Endothelial cell of umbilical vein (primary cell): Measurements from ENCODE around the gene ISX. TPM values are rescaled to one million over a fixed set of nuclear protein-coding genes. Genes with fewer than 3 reads are reported as not detected.

Experiments
- BruUV-seq: library from RNA; stranded (reverse); fragments of 400-500 nt; replicated peaks from 2 replicates; lab custom pipeline; 2021; lab: Mats Ljungman, UMichigan
- CTCF ChIA-PET: fragments of 300-600, 350-600 bp; sonication (Branson Sonifier 250); formaldehyde crosslinking; loops from one replicate; lab custom pipeline; 2021; ENCODE audit warnings: antibody characterized with exemption, inconsistent platforms; lab: Charles Lee
- POLR2A ChIA-PET: fragments of 300-600, 350-600 bp; sonication (Branson Sonifier 250); formaldehyde crosslinking; loops from one replicate; lab custom pipeline; 2021; ENCODE audit warnings: antibody characterized with exemption, inconsistent platforms; lab: Charles Lee
- DNase-seq: peaks from one replicate; pipeline ENCODE4 v3.0.0-alpha.2; 2011; ENCODE audit warnings: low read depth, low spot score
- FAIRE-seq: peaks from 2 replicates; lab custom pipeline; 2011; peaks lifted over from hg19 to GRCh38; lab: Jason Lieb, UNC
- H2AFZ ChIP-seq: 2 replicates; pipeline ENCODE4 v1.6.0; 2012; ENCODE audit warnings: low read depth, low read length, control low read depth, inconsistent platforms
- H3K27ac ChIP-seq: 2 replicates; pipeline ENCODE4 v1.5.1; 2011; ENCODE audit warnings: low read depth, mild to moderate bottlenecking, control low read depth, low read length, moderate library complexity; ENCODE audit not compliant: insufficient read depth
- H3K27me3 ChIP-seq, 2 experiments: 2 replicates each; pipeline versions ENCODE4 v1.6.0 to v1.6.1; 2011; ENCODE audit warnings: low read length in 2 of 2, mixed read lengths in 1 of 2; ENCODE audit not compliant: control insufficient read depth in 2 of 2, insufficient read depth in 2 of 2
- H3K36me3 ChIP-seq, 2 experiments: 2 replicates in 1 of 2; 3 replicates in 1 of 2; pipeline ENCODE4 v1.5.1; 2011; ENCODE audit warnings: low read length in 2 of 2, mild to moderate bottlenecking in 1 of 2, moderate library complexity in 1 of 2; ENCODE audit not compliant: control insufficient read depth in 2 of 2, insufficient read depth in 2 of 2; ENCODE audit errors: extremely low read depth in 1 of 2
- H3K4me1 ChIP-seq: 3 replicates; pipeline ENCODE4 v1.5.1; 2011; ENCODE audit warnings: mild to moderate bottlenecking, low read length; ENCODE audit not compliant: control insufficient read depth, insufficient read depth; ENCODE audit errors: extremely low read depth
- H3K4me2 ChIP-seq: 2 replicates; pipeline ENCODE4 v1.6.1; 2011; ENCODE audit warnings: low read length, control low read depth, mixed read lengths; ENCODE audit not compliant: insufficient read depth
- H3K4me3 ChIP-seq, 3 experiments: fragments of 200-600 bp in 1 of 3; sonication (generic), shearing (Covaris generic) in 1 of 3; replicated peaks in 1 of 3; 2 replicates each; pipeline ENCODE4 v1.5.1; 2011 to 2016; ENCODE audit warnings: control low read depth in 3 of 3, low read length in 3 of 3, mild to moderate bottlenecking in 2 of 3, inconsistent platforms in 1 of 3, low read depth in 1 of 3, moderate library complexity in 1 of 3; ENCODE audit not compliant: insufficient read depth in 1 of 3
- H3K79me2 ChIP-seq: 2 replicates; pipeline ENCODE4 v1.6.0; 2012; ENCODE audit warnings: low read length, inconsistent platforms; ENCODE audit not compliant: control insufficient read depth, insufficient read depth
- H3K9ac ChIP-seq: replicated peaks from 2 replicates; pipeline ENCODE3; 2011; ENCODE audit warnings: low read length, control low read depth; ENCODE audit not compliant: insufficient read depth; ENCODE audit errors: extremely low read depth
- H3K9me1 ChIP-seq: replicated peaks from 3 replicates; pipeline ENCODE4 v1.6.0; 2011; ENCODE audit warnings: mild to moderate bottlenecking, low read length; ENCODE audit not compliant: control insufficient read depth, insufficient read depth; ENCODE audit errors: extremely low read depth
- H3K9me3 ChIP-seq: replicated peaks from 2 replicates; pipeline ENCODE4 v1.5.1; 2012; ENCODE audit warnings: low read length, inconsistent platforms; ENCODE audit not compliant: control insufficient read depth, insufficient read depth
- H4K20me1 ChIP-seq: replicated peaks from 2 replicates; pipeline ENCODE3; 2011; ENCODE audit warnings: mild to moderate bottlenecking, low read length; ENCODE audit not compliant: control insufficient read depth, insufficient read depth; ENCODE audit errors: extremely low read depth
- EZH2 ChIP-seq: IDR thresholded peaks from 2 replicates; pipeline ENCODE4 v1.6.1; 2012; ENCODE audit warnings: borderline replicate concordance, low read depth, mild to moderate bottlenecking, moderate library complexity, low read length, inconsistent platforms; ENCODE audit not compliant: severe bottlenecking
- FOS ChIP-seq: IDR thresholded peaks from 2 replicates; pipeline ENCODE4 v1.6.1; 2011; ENCODE audit warnings: mild to moderate bottlenecking, low read length, moderate library complexity, borderline replicate concordance; ENCODE audit not compliant: insufficient read depth
- GATA2 ChIP-seq: IDR thresholded peaks from 2 replicates; pipeline ENCODE4 v1.7.0; 2011; ENCODE audit warnings: low read depth, mild to moderate bottlenecking, moderate library complexity, mixed read lengths, low read length; ENCODE audit not compliant: insufficient read length, insufficient read depth
- JUN ChIP-seq: IDR thresholded peaks from 2 replicates; pipeline ENCODE4 v1.6.1; 2011; ENCODE audit warnings: borderline replicate concordance, low read depth; ENCODE audit not compliant: insufficient read length, insufficient read depth
- MYC ChIP-seq: IDR thresholded peaks from one replicate; pipeline ENCODE4 v1.6.1; 2011; ENCODE audit warnings: mild to moderate bottlenecking, low read depth, low read length
- POLR2A ChIP-seq: IDR thresholded peaks from 2 replicates; pipeline ENCODE4 v1.6.1; 2012; ENCODE audit warnings: low read depth, mild to moderate bottlenecking, control low read depth, low read length
- POLR2AphosphoS5 ChIP-seq: IDR thresholded peaks from 2 replicates; pipeline ENCODE4 v1.6.1; 2012; ENCODE audit warnings: low read depth, mild to moderate bottlenecking, control low read depth, low read length, moderate library complexity; ENCODE audit not compliant: insufficient read depth
- dilution Hi-C: fragments of 300-500 bp; cut with MboI; formaldehyde crosslinking; loops from one replicate; pipeline ENCODE4 v1.15.0; 2019; ENCODE audit warnings: low sequenced_read_pairs; ENCODE audit not compliant: extremely low pct_ligation_motif_present
- intact Hi-C: fragments of 100-400 bp; cut with micrococcal nuclease; formaldehyde crosslinking; loops from one replicate; pipeline ENCODE4 v1.10.0; 2022
- polyA plus RNA-seq, 4 experiments: library from polyadenylated mRNA; depleted of rRNA in 3 of 4; stranded (reverse) in 3 of 4; unstranded in 1 of 4; fragments of >200 nt; gene quantifications; 2 replicates each; pipeline versions ENCODE4 v1.2.1 to v1.2.3, GENCODE V29; 2011 to 2012; ENCODE audit warnings: missing spikeins in 1 of 4
- total RNA-seq: library from RNA; stranded (reverse); gene quantifications from 2 replicates; pipeline ENCODE4 v1.2.3, GENCODE V29; 2021
- TF ChIP-seq, protein P1 (sequence below): IDR thresholded peaks from 2 replicates; pipeline ENCODE4 v1.6.1; 2011; ENCODE audit not compliant: insufficient read depth, insufficient read length
- TF ChIP-seq, protein P2 (sequence below), 2 donors: IDR thresholded peaks; 1 replicate in 1 of 2; 2 replicates in 1 of 2; pipeline ENCODE4 v1.5.1; 2011; ENCODE audit warnings: low read length in 2 of 2, mild to moderate bottlenecking in 2 of 2, moderate library complexity in 2 of 2, control low read depth in 1 of 2, inconsistent platforms in 1 of 2, low read depth in 1 of 2; ENCODE audit not compliant: insufficient read depth in 1 of 2; ENCODE audit errors: extremely low read depth in 1 of 2

Gene ISX
- total and polyA plus RNA-seq, 2 donors (not counting 3 experiments of a cell fraction or from before 2014, with no cell fraction given): not detected

DNA sequence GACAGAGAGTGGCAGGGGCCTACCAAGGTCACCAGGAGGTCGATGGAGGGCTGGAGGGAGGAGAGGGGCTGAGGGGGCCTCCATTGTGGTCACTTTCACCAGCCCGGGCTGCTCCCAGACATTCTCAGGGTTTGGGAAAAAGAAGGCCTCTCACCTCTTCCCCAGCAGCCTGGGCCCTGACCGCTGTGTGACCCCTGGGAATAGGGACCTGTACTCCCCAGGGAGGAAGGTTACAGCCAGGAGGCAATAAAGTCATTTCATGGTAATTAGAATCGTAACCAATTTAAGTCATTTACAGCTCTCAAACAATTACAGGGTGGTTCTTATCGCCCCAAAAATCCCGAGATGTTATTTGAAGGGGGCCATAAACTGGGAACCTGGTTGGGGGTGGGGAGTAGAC, 37.8 kb downstream of the ISX start:
- FAIRE-seq: no peak
- Histone ChIP-seq H3K4me2 (no peak overlapping the region), H3K9me3 (no peaks in the 10 kb centered on the region), H3K4me3 (no peak overlapping the region), H3K9me1 (no peaks in the 10 kb centered on the region), H3K36me3 (no peaks in the 10 kb centered on the region), H3K79me2 (no peaks in the 10 kb centered on the region), H3K27ac (no peak overlapping the region), H3K4me1 (no peaks in the 10 kb centered on the region), H3K9ac (no peak overlapping the region), H2AFZ (no peak overlapping the region), H3K27me3 (no peaks in the 10 kb centered on the region), H4K20me1 (no peaks in the 10 kb centered on the region)
- ChIA-PET POLR2A (no interaction called here), CTCF (no interaction called here)
- no peak for DNase-seq
- TF ChIP-seq, protein P1, sequence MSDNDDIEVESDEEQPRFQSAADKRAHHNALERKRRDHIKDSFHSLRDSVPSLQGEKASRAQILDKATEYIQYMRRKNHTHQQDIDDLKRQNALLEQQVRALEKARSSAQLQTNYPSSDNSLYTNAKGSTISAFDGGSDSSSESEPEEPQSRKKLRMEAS: no peak
- TF ChIP-seq FOS: no peak
- TF ChIP-seq JUN: no peak
- TF ChIP-seq POLR2AphosphoS5: no peak
- TF ChIP-seq POLR2A: no peak
- TF ChIP-seq, protein P2, sequence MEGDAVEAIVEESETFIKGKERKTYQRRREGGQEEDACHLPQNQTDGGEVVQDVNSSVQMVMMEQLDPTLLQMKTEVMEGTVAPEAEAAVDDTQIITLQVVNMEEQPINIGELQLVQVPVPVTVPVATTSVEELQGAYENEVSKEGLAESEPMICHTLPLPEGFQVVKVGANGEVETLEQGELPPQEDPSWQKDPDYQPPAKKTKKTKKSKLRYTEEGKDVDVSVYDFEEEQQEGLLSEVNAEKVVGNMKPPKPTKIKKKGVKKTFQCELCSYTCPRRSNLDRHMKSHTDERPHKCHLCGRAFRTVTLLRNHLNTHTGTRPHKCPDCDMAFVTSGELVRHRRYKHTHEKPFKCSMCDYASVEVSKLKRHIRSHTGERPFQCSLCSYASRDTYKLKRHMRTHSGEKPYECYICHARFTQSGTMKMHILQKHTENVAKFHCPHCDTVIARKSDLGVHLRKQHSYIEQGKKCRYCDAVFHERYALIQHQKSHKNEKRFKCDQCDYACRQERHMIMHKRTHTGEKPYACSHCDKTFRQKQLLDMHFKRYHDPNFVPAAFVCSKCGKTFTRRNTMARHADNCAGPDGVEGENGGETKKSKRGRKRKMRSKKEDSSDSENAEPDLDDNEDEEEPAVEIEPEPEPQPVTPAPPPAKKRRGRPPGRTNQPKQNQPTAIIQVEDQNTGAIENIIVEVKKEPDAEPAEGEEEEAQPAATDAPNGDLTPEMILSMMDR (IDR thresholded peaks at IDR 0.05; ENCODE audit: extremely low read depth in 1 of 2, insufficient read depth in 1 of 2, low read depth in 1 of 2, low read length in 2 of 2): no peak
- no peak for TF ChIP-seq GATA2
- no peak for TF ChIP-seq EZH2
- TF ChIP-seq MYC: no peak
- intact Hi-C loops (no loop called here), dilution Hi-C loops (no loop called here)
- BruUV-seq: no TSS peak
